ENCODE measurements around the gene USHBP1.

GRCh38 chr19:17305216-17305516 is 40.6 kb upstream of the USHBP1 start:
- TF ChIP-seq CTCF (IDR thresholded peaks at IDR 0.05; ENCODE audit: poor library complexity, severe bottlenecking) (no peak), RAD21 (conservative IDR thresholded peaks at IDR 0.05) (no peak), REST (IDR thresholded peaks at IDR 0.05; ENCODE audit: borderline replicate concordance) (no peak)
